ENCODE measurements around the gene PDE4D.

GRCh38 chr5:58985759-58986158 lies 907.8 kb downstream of the PDE4D start:
- TF ChIP-seq ZNF274 (IDR thresholded peaks at IDR 0.05; ENCODE audit: low read depth, low read length) (no peak), SUZ12 (IDR thresholded peaks at IDR 0.05; ENCODE audit: extremely low read depth, insufficient read depth, insufficient read length) (no peak), YY1 (IDR thresholded peaks at IDR 0.05; ENCODE audit: insufficient read depth, insufficient read length) (no peak)

Measured in NT2/D1 (cell line).